GM18951 (cell line): ENCODE results near the gene TSHZ3.

Experiments
- POLR2A ChIP-seq: IDR thresholded peaks from 4 replicates; pipeline ENCODE4 v1.6.1; 2011; ENCODE audit warnings: mild to moderate bottlenecking; ENCODE audit not compliant: insufficient read length, insufficient read depth; ENCODE audit errors: extremely low read depth
- in situ Hi-C: fragments of 300-500 bp; cut with MboI; formaldehyde crosslinking; loops from one replicate; pipeline ENCODE4 v1.12.0; 2022; ENCODE audit warnings: low sequenced_read_pairs, mixed read lengths, inconsistent platforms; ENCODE audit not compliant: unreplicated experiment

The TSHZ3 gene

GRCh38 chr19:31350033-31350692 is 927 bp upstream of the TSHZ3 start:
- in situ Hi-C loops = no loop called here

GRCh38 chr19:31348481-31349159 is 616 bp downstream of the TSHZ3 start:
- in situ Hi-C loops = no loop called here
- no peak for TF ChIP-seq POLR2A

More at GRCh38 chr19:31350033-31350692, 927 bp upstream of the TSHZ3 start:
- no peak for TF ChIP-seq POLR2A

- TF ChIP-seq POLR2A = no peak
Measured at GRCh38 chr19:31347828-31348392, 1.3 kb downstream of the TSHZ3 start.

GRCh38 chr19:31347354-31347753 is 1.9 kb downstream of the TSHZ3 start:
- in situ Hi-C loops = no loop called here
- no peak for TF ChIP-seq POLR2A

More at GRCh38 chr19:31347828-31348392, 1.3 kb downstream of the TSHZ3 start:
- in situ Hi-C loops = no loop called here

- in situ Hi-C loops = no loop called here
- TF ChIP-seq POLR2A = no peak
Measured at GRCh38 chr19:31346184-31347059, 2.8 kb downstream of the TSHZ3 start.

GRCh38 chr19:31344403-31344802 is 4.8 kb downstream of the TSHZ3 start:
- in situ Hi-C loops = no loop called here

GRCh38 chr19:31342926-31343325 is 6.3 kb downstream of the TSHZ3 start:
- in situ Hi-C loops = no loop called here
- TF ChIP-seq POLR2A = no peak

More at GRCh38 chr19:31344403-31344802, 4.8 kb downstream of the TSHZ3 start:
- TF ChIP-seq POLR2A = no peak

- no peak for TF ChIP-seq POLR2A
- in situ Hi-C loops = no loop called here
Measured at GRCh38 chr19:31340042-31341025, 8.9 kb downstream of the TSHZ3 start.

GRCh38 chr19:31339411-31339810 is 9.8 kb downstream of the TSHZ3 start:
- no peak for TF ChIP-seq POLR2A
- in situ Hi-C loops = no loop called here

- in situ Hi-C loops = no loop called here
Measured at GRCh38 chr19:31338069-31338776, 11.0 kb downstream of the TSHZ3 start.

GRCh38 chr19:31337008-31337914 is 12.0 kb downstream of the TSHZ3 start:
- in situ Hi-C loops = no loop called here

More at GRCh38 chr19:31338069-31338776, 11.0 kb downstream of the TSHZ3 start:
- no peak for TF ChIP-seq POLR2A

GRCh38 chr19:31335716-31336115 is 13.5 kb downstream of the TSHZ3 start:
- in situ Hi-C loops = no loop called here
- TF ChIP-seq POLR2A = no peak

More at GRCh38 chr19:31337008-31337914, 12.0 kb downstream of the TSHZ3 start:
- TF ChIP-seq POLR2A = no peak
